ENCODE results near the gene DNAH6.

DNA sequence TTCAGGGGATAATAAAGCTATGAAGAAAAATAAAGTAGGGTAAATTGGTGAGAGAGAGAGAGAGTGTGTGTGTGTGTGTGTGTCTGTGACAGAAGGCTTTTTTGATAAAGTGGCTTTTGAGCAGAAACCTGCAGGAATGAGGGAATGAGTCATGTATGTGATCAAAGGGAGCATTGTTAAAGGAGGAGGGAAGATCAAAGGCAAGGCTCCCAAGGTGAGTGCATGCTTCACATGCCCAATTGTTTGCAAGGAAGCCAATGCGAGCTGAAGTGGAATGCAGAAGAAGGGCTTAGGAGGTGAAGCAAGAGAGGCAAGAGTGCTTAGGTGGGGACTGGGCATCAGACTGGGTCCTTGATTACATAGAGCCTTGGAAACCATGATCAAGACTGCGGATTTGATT is 96.8 kb downstream of the DNAH6 start:
- TF ChIP-seq, protein P1, sequence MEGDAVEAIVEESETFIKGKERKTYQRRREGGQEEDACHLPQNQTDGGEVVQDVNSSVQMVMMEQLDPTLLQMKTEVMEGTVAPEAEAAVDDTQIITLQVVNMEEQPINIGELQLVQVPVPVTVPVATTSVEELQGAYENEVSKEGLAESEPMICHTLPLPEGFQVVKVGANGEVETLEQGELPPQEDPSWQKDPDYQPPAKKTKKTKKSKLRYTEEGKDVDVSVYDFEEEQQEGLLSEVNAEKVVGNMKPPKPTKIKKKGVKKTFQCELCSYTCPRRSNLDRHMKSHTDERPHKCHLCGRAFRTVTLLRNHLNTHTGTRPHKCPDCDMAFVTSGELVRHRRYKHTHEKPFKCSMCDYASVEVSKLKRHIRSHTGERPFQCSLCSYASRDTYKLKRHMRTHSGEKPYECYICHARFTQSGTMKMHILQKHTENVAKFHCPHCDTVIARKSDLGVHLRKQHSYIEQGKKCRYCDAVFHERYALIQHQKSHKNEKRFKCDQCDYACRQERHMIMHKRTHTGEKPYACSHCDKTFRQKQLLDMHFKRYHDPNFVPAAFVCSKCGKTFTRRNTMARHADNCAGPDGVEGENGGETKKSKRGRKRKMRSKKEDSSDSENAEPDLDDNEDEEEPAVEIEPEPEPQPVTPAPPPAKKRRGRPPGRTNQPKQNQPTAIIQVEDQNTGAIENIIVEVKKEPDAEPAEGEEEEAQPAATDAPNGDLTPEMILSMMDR (optimal IDR thresholded peaks at IDR 0.05 in 1 of 3, IDR thresholded peaks at IDR 0.05 in 1 of 3, conservative IDR thresholded peaks at IDR 0.05 in 1 of 3; ENCODE audit: extremely low read depth in 1 of 3, insufficient read depth in 2 of 3, low read length in 3 of 3): no peak
- TF ChIP-seq EZH2 (IDR thresholded peaks at IDR 0.05; ENCODE audit: low read length): no peak
